Medulla oblongata (tissue), 1 donor: ENCODE measurements around the gene RIPPLY3.
"Not testable (repeated sequence)": the region's sequence is repeated elsewhere in the genome, so short reads cannot be mapped to it uniquely, and the experiment has no call there.

Source experiments
- DNase-seq: peaks from one replicate; pipeline ENCODE4 v3.0.0-alpha.2; 2015; ENCODE audit errors: extremely low spot score

Gene RIPPLY3

GRCh38 chr21:36981049-36981391, 25.5 kb upstream of the RIPPLY3 start:
- DNase-seq: no peak

- DNase-seq: no peak
Measured at GRCh38 chr21:36981977-36982700, 24.4 kb upstream of the RIPPLY3 start.

- no peak for DNase-seq
Measured at GRCh38 chr21:36985751-36986594, 20.5 kb upstream of the RIPPLY3 start.

- no peak for DNase-seq
Measured at GRCh38 chr21:36987845-36988244, 18.7 kb upstream of the RIPPLY3 start.

GRCh38 chr21:36988536-36988935, 18.0 kb upstream of the RIPPLY3 start:
- no peak for DNase-seq

GRCh38 chr21:36989199-36989698, 17.3 kb upstream of the RIPPLY3 start:
- not testable (repeated sequence) for DNase-seq

GRCh38 chr21:36989699-36990507, 16.6 kb upstream of the RIPPLY3 start:
- DNase-seq: peak; percentile 93

GRCh38 chr21:36990508-36991205, 15.8 kb upstream of the RIPPLY3 start:
- no peak for DNase-seq

- DNase-seq: no peak
Measured at GRCh38 chr21:36992671-36993070, 13.8 kb upstream of the RIPPLY3 start.

- DNase-seq: no peak
Measured at GRCh38 chr21:36994501-36995158, 11.9 kb upstream of the RIPPLY3 start.

GRCh38 chr21:36995285-36995684, 11.2 kb upstream of the RIPPLY3 start:
- DNase-seq: not testable (repeated sequence)

GRCh38 chr21:36999131-36999898, 7.2 kb upstream of the RIPPLY3 start:
- DNase-seq: no peak

- no peak for DNase-seq
Measured at GRCh38 chr21:37000381-37000780, 6.1 kb upstream of the RIPPLY3 start.

GRCh38 chr21:37001441-37001840, 5.1 kb upstream of the RIPPLY3 start:
- DNase-seq: no peak

GRCh38 chr21:37002851-37003250, 3.7 kb upstream of the RIPPLY3 start:
- not testable (repeated sequence) for DNase-seq

- not testable (repeated sequence) for DNase-seq
Measured at GRCh38 chr21:37003917-37004316, 2.6 kb upstream of the RIPPLY3 start.

GRCh38 chr21:37005548-37006485, 685 bp upstream of the RIPPLY3 start:
- DNase-seq: no peak

GRCh38 chr21:37008724-37009123, 2.2 kb downstream of the RIPPLY3 start:
- no peak for DNase-seq

- DNase-seq: peak; percentile 90
Measured at GRCh38 chr21:37009740-37010341, 3.3 kb downstream of the RIPPLY3 start.
